ENCODE measurements around the gene RAD52. TPM values are rescaled to one million over a fixed set of nuclear protein-coding genes. Genes with fewer than 3 reads are reported as not detected.

RAD52 gene
- total RNA-seq, 1 donor from 2014 or later: 6.9 TPM

DNA sequence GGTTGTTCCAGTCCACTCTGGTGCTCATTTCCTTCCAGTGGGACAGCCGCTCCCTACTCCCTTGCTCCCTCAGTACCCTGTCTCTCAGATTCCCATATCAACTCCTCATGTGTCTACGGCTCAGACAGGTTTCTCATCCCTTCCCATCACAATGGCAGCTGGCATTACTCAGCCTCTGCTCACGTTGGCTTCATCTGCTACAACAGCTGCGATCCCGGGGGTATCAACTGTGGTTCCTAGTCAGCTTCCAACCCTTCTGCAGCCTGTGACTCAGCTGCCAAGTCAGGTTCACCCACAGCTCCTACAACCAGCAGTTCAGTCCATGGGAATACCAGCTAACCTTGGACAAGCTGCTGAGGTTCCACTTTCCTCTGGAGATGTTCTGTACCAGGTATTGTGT, 69.9 kb downstream of the RAD52 start:
- DNase-seq (ENCODE audit: low spot score): no peak

DNA sequence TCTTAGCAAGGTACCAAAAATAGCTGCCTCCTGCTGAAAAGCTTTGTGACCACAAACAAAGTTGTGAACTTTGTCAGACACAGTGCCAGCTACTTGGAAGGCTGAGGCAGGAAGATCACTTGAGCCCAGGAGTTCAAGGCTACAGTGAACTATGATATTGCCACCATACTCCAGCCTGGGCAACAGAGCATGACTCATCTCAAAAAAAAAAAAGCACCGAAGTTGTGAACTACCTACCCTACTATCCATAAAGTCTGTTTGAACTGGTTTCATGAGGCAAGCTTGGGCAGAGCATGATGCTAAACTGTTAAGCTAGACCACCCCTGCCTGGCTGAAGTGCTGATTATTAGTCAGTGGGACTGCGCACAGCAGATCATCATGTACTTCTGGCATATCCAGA, 75.5 kb downstream of the RAD52 start:
- DNase-seq (ENCODE audit: low spot score): no peak

DNA sequence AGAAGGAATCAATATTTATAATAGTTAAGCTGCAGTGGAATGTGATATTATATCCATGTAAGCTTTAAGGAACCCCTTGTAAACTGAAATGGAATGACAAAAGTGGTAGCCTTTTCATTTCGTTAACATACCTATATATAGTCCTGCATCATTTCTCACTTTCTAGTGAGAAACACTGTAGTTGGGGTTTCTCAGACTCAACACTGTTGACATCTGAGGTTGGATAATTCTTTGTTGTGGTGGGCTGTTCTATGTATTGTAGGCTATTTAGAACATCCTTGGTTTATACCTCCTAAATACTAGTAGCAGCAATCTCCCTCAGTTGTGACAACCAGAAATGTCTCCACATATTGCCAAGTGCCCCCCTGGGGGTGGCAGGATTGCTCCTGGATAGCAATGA, 79.1 kb downstream of the RAD52 start:
- no peak for DNase-seq (ENCODE audit: low spot score)

DNA sequence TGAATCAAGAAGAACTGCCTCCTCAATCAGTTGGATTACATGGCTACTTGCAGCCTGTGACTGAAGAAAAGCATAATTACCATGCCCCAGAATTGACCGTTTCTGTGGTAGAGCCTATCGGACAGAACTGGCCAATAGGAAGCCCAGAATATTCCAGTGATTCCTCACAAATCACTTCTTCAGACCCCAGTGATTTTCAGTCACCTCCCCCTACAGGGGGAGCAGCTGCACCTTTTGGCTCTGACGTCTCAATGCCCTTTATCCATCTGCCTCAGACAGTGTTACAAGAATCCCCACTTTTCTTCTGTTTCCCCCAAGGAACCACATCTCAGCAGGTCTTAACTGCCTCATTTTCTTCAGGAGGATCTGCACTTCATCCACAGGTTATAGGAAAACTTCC, 80.8 kb downstream of the RAD52 start:
- no peak for DNase-seq (ENCODE audit: low spot score)

DNA sequence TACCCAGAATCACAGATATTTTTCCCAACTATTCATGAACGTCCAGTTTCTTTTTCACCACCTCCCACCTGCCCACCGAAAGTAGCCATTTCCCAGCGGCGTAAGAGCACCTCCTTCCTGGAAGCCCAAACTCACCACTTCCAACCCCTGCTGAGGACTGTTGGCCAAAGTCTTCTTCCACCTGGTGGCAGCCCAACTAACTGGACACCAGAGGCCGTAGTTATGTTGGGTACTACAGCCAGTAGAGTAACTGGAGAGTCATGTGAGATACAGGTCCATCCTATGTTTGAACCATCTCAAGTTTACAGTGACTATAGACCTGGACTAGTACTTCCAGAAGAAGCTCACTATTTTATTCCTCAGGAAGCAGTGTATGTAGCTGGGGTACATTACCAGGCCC, 81.6 kb downstream of the RAD52 start:
- no peak for DNase-seq (ENCODE audit: low spot score)

DNA sequence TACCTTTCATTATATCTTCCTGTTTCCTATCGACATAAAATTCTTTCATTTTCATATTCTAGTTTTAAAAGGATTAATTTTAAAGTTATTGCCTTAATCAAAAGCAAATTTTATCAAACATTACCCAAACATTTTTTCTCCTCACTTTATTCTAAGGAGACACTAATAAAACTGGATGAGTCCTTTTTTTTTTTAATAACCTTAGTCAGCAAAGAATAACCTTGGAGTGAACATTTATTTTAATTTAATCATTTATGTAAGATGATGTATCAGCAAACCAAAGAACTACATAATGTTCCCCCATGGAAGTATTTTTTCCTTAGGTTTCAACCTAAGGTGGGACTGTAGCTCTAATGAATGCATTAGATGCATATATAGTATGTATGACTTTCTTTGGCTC, 83.9 kb downstream of the RAD52 start:
- no peak for DNase-seq (ENCODE audit: low spot score)

DNA sequence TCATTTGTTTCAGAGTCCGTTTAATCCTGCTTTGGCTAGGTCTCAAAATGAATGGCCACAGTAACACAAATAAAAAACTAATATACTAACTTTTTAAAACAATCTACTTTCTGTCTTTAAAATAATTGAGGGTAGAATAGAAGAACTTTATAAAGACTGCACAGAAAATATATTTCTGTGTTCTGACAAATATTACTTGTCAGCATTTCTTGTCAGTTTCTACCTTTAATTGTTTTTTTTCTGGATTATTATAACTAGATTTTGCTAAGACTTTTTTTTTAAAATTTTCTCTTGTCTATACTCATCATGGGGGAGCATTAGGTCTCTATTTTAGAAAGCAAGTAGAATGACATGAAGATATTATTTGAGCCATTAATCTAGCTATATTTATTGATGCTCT, 86.2 kb downstream of the RAD52 start:
- no peak for DNase-seq (ENCODE audit: low spot score)

DNA sequence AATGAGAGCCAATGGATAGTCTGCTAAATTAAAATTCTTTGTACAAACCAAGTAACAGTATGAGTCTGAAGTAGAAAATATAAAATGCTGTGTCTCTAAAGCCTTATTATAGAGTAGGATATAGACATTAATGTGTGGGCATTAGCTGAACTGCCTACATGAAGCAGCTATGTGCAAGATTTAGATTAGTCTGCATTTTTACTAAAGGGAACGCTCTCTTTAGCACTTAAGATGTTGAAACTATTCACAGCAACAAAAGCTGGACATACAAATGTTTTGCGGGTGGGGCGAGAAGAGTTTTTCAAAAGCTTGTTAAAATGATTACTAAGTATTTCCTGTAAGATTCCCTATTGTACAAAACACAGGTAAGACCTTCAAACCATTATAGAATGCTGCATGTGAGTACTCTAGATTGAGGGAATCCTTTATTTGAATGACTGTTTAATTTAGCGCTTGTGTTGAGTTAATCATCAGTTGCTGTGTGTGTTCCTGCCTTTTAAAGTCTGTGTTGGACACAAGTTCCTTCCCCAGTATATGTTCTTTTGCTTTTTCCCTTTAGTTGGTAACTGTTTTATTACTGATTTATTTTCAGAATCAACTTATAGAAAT, 87.1 kb downstream of the RAD52 start:
- no peak for DNase-seq (ENCODE audit: low spot score)

Other genes starting within 250 kb of the RAD52 start
- gene WNK1, start 197.1 kb downstream of the RAD52 start, total RNA-seq: 312 TPM
- 81.1 TPM for gene ERC1, start 41.5 kb upstream of the RAD52 start, total RNA-seq